Uterus (tissue), 4 donors: ENCODE data around the gene FASTKD3. TPM values are rescaled to one million over a fixed set of nuclear protein-coding genes. Genes with fewer than 3 reads are reported as not detected.

Source experiments
- DNase-seq, 2 donors: peaks; one replicate each; pipeline ENCODE4 v3.0.0-alpha.2; 2019 to 2020
- H3K27ac ChIP-seq, 2 donors: fragments of 200-600 bp; sonication (generic); 1 replicate in 1 of 2; 2 replicates in 1 of 2; pipeline ENCODE4 v1.5.1; 2016 to 2018
- H3K27me3 ChIP-seq, 2 donors: fragments of 200-600 bp; sonication (generic); one replicate each; pipeline ENCODE4 v1.5.1; 2018 to 2019; ENCODE audit warnings: control low read depth in 1 of 2
- H3K36me3 ChIP-seq, 2 donors: fragments of 200-600 bp; sonication (generic); one replicate each; pipeline ENCODE4 v1.5.1; 2019; ENCODE audit warnings: control low read depth in 1 of 2
- H3K4me1 ChIP-seq, 2 donors: fragments of 200-600 bp; sonication (generic); one replicate each; pipeline ENCODE4 v1.5.1; 2018 to 2019; ENCODE audit warnings: control low read depth in 1 of 2
- H3K4me3 ChIP-seq, 2 donors: fragments of 200-600 bp; sonication (generic); 1 replicate in 1 of 2; 2 replicates in 1 of 2; pipeline ENCODE4 v1.5.1; 2018 to 2019; ENCODE audit warnings: mild to moderate bottlenecking in 1 of 2
- H3K9me3 ChIP-seq, 2 donors: fragments of 200-600 bp; sonication (generic); one replicate each; pipeline ENCODE4 v1.5.1; 2019; ENCODE audit warnings: control low read depth in 1 of 2
- POLR2A ChIP-seq, 2 donors: fragments of 450-650 bp; IDR thresholded peaks; one replicate each; pipeline ENCODE4 v1.6.1; 2016; ENCODE audit warnings: antibody characterized with exemption in 2 of 2, mild to moderate bottlenecking in 1 of 2, moderate library complexity in 1 of 2
- intact Hi-C: fragments of 100-400 bp; cut with DNase I; formaldehyde crosslinking; loops from one replicate; pipeline ENCODE4 v1.15.1; 2023; ENCODE audit warnings: low total_unique reads
- total RNA-seq, 4 donors: library from RNA; depleted of rRNA in 3 of 4; stranded (reverse); fragments of >200 nt in 3 of 4; gene quantifications; one replicate each; pipeline versions ENCODE4 v1.1.0 to v1.2.4, GENCODE V29; 2014 to 2023
- TF ChIP-seq, protein P1 (sequence below), 4 experiments: fragments of 200-600 bp in 2 of 4; fragments of 450-650 bp in 2 of 4; sonication (generic) in 2 of 4; IDR thresholded peaks; one replicate each; pipeline ENCODE4 v1.5.1; 2016 to 2019; ENCODE audit warnings: antibody characterized with exemption in 4 of 4, mild to moderate bottlenecking in 2 of 4, moderate library complexity in 1 of 4
- donor health status: DM: yes; HTN: yes; CAD: no.

The FASTKD3 gene
- total RNA-seq, 4 donors from 2014 or later, result 3.3 to 20.2 (median 8.7) TPM

DNA sequence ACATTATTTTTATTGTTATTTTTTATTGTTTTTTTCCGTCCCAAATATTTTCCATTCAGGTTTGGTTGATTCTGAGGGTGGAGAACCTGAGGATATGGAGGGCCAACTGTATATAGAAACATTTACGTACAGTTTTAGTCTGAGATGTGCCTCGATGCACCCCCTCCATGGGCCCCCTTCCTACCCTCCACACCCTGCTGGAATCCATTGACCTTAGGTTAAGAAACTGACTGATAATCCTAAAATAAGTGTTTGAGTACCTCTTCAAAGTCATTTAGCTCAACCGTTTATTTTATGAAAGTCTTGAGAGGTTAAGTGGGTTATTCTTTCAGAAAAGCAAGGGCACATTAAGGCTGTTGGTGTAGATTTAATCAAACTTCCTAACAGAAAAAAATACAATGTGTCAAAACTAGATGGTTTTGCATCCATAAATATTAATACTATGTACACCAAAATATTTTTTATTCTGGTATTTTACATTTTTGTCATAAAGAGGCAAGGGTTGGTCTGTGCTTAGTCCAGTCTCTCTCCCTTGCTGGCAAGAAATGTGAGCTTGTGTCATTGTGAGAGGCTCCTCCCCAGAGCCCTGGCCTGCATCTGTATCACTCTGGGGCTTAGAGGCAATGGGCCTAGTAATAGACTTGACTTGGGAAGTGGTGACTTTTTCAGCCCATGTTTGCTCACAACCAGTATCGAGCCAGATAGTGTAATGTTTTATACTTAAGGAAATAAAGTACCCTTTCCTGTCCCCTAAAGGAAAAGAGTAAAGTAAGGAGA, 15.8 kb upstream of the FASTKD3 start:
- Histone ChIP-seq H3K27ac (no peak overlapping the region), H3K27me3 (no peaks in the 10 kb centered on the region), H3K9me3 (no peaks in the 10 kb centered on the region), H3K4me3 (no peak overlapping the region), H3K36me3 (no peaks in the 10 kb centered on the region), H3K4me1 (no peaks in the 10 kb centered on the region)
- intact Hi-C loops, result no loop called here
- TF ChIP-seq, protein P1, sequence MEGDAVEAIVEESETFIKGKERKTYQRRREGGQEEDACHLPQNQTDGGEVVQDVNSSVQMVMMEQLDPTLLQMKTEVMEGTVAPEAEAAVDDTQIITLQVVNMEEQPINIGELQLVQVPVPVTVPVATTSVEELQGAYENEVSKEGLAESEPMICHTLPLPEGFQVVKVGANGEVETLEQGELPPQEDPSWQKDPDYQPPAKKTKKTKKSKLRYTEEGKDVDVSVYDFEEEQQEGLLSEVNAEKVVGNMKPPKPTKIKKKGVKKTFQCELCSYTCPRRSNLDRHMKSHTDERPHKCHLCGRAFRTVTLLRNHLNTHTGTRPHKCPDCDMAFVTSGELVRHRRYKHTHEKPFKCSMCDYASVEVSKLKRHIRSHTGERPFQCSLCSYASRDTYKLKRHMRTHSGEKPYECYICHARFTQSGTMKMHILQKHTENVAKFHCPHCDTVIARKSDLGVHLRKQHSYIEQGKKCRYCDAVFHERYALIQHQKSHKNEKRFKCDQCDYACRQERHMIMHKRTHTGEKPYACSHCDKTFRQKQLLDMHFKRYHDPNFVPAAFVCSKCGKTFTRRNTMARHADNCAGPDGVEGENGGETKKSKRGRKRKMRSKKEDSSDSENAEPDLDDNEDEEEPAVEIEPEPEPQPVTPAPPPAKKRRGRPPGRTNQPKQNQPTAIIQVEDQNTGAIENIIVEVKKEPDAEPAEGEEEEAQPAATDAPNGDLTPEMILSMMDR (IDR thresholded peaks at IDR 0.05), result no peak
- TF ChIP-seq POLR2A (IDR thresholded peaks at IDR 0.05), result no peak
- no peak for DNase-seq

DNA sequence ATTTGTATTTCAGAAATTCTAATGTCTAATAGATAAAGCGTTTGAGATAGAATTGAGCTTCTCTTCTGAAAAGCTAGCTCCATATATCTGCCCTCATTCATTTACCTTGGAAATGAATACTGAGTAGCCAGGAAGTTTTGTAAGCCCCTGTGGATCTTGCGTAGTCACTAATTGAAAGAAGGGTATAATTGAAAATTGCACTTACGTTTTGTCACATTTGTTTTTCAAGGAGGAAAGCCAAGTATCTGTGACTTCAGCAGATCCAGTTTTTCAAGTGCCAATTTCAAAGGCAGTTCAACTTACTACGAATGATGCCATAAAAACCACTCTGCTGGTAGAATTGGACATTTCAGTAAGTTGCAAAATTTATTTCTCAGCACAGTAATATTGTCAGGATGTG, 14.1 kb upstream of the FASTKD3 start:
- Histone ChIP-seq H3K36me3 (no peaks in the 10 kb centered on the region), H3K4me3 (no peak overlapping the region), H3K27me3 (no peaks in the 10 kb centered on the region), H3K27ac (no peak overlapping the region), H3K4me1 (no peaks in the 10 kb centered on the region), H3K9me3 (no peaks in the 10 kb centered on the region)
- intact Hi-C loops, result no loop called here
- no peak for DNase-seq
- TF ChIP-seq, protein P1 (IDR thresholded peaks at IDR 0.05), result no peak
- no peak for TF ChIP-seq POLR2A (IDR thresholded peaks at IDR 0.05)

DNA sequence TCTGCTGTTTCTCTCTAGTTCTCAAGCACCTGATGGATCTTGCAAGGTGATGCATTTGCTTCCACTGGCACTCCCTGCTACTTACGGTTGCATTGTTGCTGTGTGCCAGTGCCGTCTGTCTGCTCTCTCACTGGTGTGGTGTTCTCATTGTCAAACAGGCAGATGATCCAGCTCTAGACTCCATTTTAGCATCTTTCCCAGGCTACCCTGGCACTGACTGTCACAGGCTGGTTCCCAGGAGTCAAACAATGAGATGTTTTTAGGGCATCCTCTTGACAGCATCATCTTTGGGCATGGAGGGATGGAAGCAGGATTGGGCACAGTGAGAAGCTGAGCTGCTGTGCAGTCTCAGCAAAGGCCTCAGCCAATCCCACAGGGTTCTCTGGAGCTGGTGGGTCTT, 13.0 kb upstream of the FASTKD3 start:
- Histone ChIP-seq H3K4me1 (no peaks in the 10 kb centered on the region), H3K36me3 (no peaks in the 10 kb centered on the region), H3K27me3 (no peaks in the 10 kb centered on the region), H3K27ac (no peak overlapping the region), H3K9me3 (no peaks in the 10 kb centered on the region), H3K4me3 (no peak overlapping the region)
- no peak for DNase-seq
- no peak for TF ChIP-seq POLR2A (IDR thresholded peaks at IDR 0.05)
- TF ChIP-seq, protein P1 (IDR thresholded peaks at IDR 0.05), result no peak
- intact Hi-C loops, result no loop called here

DNA sequence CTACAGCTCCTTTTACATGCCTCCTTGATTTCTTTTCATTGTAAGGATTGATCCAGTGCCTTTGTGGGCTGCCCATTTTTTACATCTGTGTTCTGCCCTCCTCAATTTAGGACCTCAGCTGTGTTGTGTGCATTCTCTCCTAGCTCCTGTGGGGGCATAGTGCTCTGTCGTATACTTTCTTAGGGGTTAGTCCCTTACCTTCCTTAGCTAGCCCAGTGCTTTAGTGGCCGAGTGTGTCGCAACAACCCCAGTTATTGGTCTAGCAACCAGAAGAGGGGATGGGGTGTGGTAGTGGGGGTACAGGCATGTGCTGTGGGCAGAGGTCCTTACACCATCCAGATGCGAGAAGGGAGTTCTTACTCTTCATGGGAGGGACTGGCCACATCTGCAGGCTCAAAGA, 12.3 kb upstream of the FASTKD3 start:
- Histone ChIP-seq H3K9me3 (no peaks in the 10 kb centered on the region), H3K4me1 (no peaks in the 10 kb centered on the region), H3K27me3 (no peaks in the 10 kb centered on the region), H3K4me3 (no peak overlapping the region), H3K36me3 (no peaks in the 10 kb centered on the region), H3K27ac (no peak overlapping the region)
- TF ChIP-seq POLR2A (IDR thresholded peaks at IDR 0.05), result no peak
- TF ChIP-seq, protein P1 (IDR thresholded peaks at IDR 0.05), result no peak
- intact Hi-C loops, result no loop called here
- no peak for DNase-seq

DNA sequence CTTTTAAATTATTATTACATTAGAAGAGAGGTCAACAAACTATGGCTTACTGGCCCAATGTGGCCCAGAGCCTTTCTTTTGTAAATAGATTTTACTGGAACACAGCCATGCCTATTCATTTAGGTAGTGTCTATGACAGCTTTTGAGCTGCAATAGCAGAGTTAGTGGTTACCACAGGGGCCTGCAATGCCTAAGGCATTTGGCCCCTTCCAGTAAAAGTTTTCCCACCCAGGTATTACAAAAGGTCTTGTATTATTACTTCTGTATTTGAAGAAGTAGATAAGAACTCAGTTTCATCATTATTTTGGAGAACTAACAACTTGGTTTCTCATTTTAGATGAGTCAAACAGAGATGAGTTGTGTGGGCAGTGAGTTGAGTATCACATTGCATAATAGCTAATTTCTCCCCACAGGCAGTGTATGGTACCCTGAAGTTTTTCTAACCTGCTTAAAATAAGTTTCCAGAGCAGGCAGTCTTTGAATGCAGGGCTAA, 9.6 kb upstream of the FASTKD3 start:
- no peak for DNase-seq
- Histone ChIP-seq H3K9me3 (no peaks in the 10 kb centered on the region), H3K27me3 (no peaks in the 10 kb centered on the region), H3K4me3 (no peak overlapping the region), H3K4me1 (no peaks in the 10 kb centered on the region), H3K36me3 (no peaks in the 10 kb centered on the region), H3K27ac (no peak overlapping the region)
- intact Hi-C loops, result no loop called here
- no peak for TF ChIP-seq POLR2A (IDR thresholded peaks at IDR 0.05)
- TF ChIP-seq, protein P1 (IDR thresholded peaks at IDR 0.05), result no peak
